H7 (cell line): ENCODE results near the gene TM2D1. TPM values are rescaled to one million over a fixed set of nuclear protein-coding genes. Genes with fewer than 3 reads are reported as not detected.

ENCODE experiments used
- total RNA-seq: library from RNA; depleted of rRNA; stranded (reverse); fragments of >200 nt; shearing (Covaris generic); gene quantifications from 2 replicates; pipeline ENCODE4 v1.2.3, GENCODE V29; 2014; rRNA removed

The TM2D1 gene
- total RNA-seq, 1 experiment from 2014 or later = 39.6 TPM

Other genes starting within 250 kb of the TM2D1 start
- 15.8 and 31.6 TPM in 2 replicates for gene PATJ, start 17.3 kb upstream of the TM2D1 start, total RNA-seq